Upper lobe of left lung (tissue), 4 donors: Measurements from ENCODE around the gene WASF3.

Source experiments
- CTCF ChIP-seq, 6 experiments: fragments of 450-650 bp in 4 of 6; fragments of 200-600 bp in 2 of 6; sonication (generic) in 2 of 6; IDR thresholded peaks; one replicate each; pipeline ENCODE4 v1.5.1; 2016 to 2019; ENCODE audit warnings: antibody characterized with exemption in 6 of 6
- EP300 ChIP-seq, 4 donors: sonication (generic); formaldehyde crosslinking; IDR thresholded peaks; one replicate each; pipeline ENCODE4 v1.5.1; 2017; ENCODE audit warnings: antibody characterized with exemption in 4 of 4, control low read depth in 2 of 4
- POLR2A ChIP-seq, 4 donors: fragments of 450-650 bp; IDR thresholded peaks; one replicate each; pipeline ENCODE4 v1.5.1; 2016 to 2017; ENCODE audit warnings: antibody characterized with exemption in 4 of 4, mild to moderate bottlenecking in 2 of 4
- POLR2AphosphoS5 ChIP-seq, 2 donors: sonication (generic); formaldehyde crosslinking; IDR thresholded peaks; one replicate each; pipeline ENCODE4 v1.5.1; 2017; ENCODE audit warnings: antibody characterized with exemption in 2 of 2

- TF ChIP-seq POLR2A (IDR thresholded peaks at IDR 0.05) (no peak), CTCF (IDR thresholded peaks at IDR 0.05) (no peak), EP300 (IDR thresholded peaks at IDR 0.05) (no peak), POLR2AphosphoS5 (IDR thresholded peaks at IDR 0.05) (no peak)
These were observed 49.1 kb downstream of the WASF3 start for GRCh38 chr13:26606631-26607030.
